Lower leg skin (tissue), 3 donors: Measurements from ENCODE around the gene KCTD5.

Experiments
- POLR2A ChIP-seq, 2 donors: fragments of 450-650 bp; IDR thresholded peaks; one replicate each; pipeline ENCODE4 v1.6.1; 2016 to 2017; ENCODE audit warnings: antibody characterized with exemption in 2 of 2, mild to moderate bottlenecking in 1 of 2, moderate library complexity in 1 of 2
- TF ChIP-seq, protein P1 (sequence below), 3 donors: fragments of 450-650 bp; IDR thresholded peaks; one replicate each; pipeline ENCODE4 v1.5.1; 2016; ENCODE audit warnings: antibody characterized with exemption in 3 of 3, mild to moderate bottlenecking in 3 of 3, moderate library complexity in 2 of 3

DNA sequence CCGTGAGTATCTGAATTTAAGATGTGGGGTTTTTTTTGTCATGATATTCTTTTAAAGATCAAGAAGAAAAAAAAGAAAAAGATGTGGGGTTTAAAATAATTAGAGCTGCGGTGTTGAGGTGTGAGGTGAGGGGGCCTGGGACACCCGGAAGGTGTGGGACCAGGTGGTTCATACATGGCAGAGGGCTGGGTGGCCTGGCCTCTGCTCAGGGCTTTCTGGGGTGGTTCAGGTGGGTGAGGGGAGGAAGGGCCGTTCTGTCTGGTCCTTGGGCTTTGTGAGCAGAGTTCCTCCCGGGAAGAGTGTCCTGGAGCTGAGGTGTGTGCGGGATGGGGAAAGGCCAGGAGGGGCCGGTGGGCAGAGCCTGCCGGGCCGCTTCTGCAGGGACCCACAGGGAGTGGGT lies 32.7 kb downstream of the KCTD5 start:
- TF ChIP-seq, protein P1, sequence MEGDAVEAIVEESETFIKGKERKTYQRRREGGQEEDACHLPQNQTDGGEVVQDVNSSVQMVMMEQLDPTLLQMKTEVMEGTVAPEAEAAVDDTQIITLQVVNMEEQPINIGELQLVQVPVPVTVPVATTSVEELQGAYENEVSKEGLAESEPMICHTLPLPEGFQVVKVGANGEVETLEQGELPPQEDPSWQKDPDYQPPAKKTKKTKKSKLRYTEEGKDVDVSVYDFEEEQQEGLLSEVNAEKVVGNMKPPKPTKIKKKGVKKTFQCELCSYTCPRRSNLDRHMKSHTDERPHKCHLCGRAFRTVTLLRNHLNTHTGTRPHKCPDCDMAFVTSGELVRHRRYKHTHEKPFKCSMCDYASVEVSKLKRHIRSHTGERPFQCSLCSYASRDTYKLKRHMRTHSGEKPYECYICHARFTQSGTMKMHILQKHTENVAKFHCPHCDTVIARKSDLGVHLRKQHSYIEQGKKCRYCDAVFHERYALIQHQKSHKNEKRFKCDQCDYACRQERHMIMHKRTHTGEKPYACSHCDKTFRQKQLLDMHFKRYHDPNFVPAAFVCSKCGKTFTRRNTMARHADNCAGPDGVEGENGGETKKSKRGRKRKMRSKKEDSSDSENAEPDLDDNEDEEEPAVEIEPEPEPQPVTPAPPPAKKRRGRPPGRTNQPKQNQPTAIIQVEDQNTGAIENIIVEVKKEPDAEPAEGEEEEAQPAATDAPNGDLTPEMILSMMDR (IDR thresholded peaks at IDR 0.05), result no peak
- no peak for TF ChIP-seq POLR2A (IDR thresholded peaks at IDR 0.05)
